Measurements from ENCODE around the gene DAAM2. TPM values are rescaled to one million over a fixed set of nuclear protein-coding genes. Genes with fewer than 3 reads are reported as not detected.
A peak's percentile ranks its signal among the peaks of the same experiment; 100 is the strongest.

DAAM2 gene
- total and polyA plus RNA-seq, 5 experiments from 2014 or later: not detected

DNA sequence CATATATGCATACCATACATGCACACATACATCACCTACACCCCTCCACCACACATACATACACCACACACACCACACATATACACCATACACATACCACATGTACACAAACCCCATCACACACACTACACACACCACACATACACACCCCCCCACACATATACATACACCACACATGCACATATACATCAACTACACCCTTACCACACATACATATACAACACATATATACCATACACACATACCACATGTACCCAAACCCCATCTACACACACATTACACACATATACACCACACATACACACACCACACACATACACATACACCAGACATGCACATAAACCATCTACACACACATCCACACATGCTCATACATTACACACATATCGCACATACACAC is 52.7 kb downstream of the DAAM2 start:
- ATAC-seq (no peak), DNase-seq (no peak)
- Mint-ChIP-seq H3K27me3 (peaks cover 6 to 21% (median 14%) of the 10 kb centered on the region in 5 donors), H3K9me3 (no peaks in the 10 kb centered on the region), H3K36me3 (no peaks in the 10 kb centered on the region), H3K27ac (no peak overlapping the region), H3K4me3 (no peak overlapping the region), H3K4me1 (peaks cover 0 to 6% (median 0%) of the 10 kb centered on the region in 4 donors)
- POLR2A ChIA-PET: no interaction called here

DNA sequence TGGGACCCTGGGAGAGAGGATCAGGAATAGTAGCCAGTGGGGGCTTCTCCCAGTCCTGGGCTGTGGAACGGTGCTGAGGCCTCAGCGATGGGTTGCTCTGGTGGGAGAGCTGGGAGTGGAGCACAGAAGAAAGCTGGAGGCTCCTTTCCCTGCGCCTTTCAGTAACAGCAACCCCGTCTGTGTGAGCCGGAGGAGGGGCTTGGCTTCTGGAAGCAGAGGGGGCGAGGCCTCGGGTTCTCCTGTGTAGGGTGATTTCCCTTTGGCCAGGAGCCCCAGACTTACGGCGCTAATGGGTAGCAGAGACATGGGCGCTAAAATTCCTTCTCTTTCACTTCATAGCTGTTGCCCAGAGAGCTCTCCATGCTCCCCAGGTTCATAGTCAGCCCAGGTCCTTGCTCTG is 55.0 kb downstream of the DAAM2 start:
- ATAC-seq (no peak), DNase-seq (no peak)
- no peaks in the 10 kb centered on the region for H3K4me1 Mint-ChIP-seq
- POLR2A ChIA-PET: no interaction called here
- H3K27me3 Mint-ChIP-seq: peaks cover 4 to 23% (median 10%) of the 10 kb centered on the region in 5 donors
- no peak overlapping the region for H3K27ac Mint-ChIP-seq
- no peaks in the 10 kb centered on the region for H3K36me3 Mint-ChIP-seq
- H3K9me3 Mint-ChIP-seq: no peaks in the 10 kb centered on the region
- no peak overlapping the region for H3K4me3 Mint-ChIP-seq

DNA sequence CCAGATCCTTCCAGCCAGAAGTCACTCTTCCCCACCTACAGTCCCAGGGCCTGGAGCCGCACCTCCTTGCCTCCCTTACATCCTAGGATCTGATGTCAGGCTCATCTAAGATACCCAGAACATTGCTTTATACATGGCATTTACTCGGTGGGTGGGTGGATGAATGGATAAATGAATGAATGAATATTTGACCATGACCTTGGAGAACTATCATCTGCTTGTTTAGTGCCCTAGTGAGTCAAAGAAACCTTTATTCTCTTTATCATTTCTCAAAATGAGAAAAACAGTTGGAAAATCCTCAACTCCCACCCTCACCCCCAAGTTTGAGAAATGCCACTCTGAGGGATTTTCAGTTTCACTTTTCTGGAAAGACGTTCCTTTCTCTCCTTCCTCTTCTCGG is 56.0 kb downstream of the DAAM2 start:
- H3K36me3 Mint-ChIP-seq: no peaks in the 10 kb centered on the region

DNA sequence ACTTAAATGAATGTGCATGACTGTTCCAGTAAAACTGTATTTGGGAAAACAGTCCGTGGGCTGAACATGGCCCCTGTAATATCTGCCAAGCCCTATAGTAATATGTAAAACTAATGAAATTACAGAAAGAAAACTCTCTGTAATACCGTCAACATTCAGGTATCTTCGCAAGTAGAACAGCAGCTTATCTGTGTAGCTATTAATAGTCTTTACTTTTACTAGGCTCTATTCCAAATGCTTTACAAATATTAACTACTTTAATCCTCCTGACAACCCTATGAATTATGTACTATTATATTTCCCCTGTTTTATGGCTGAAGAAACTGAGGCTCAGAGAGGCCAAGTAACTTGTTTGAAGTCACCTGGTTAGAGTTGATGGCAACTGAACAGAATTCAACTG is 57.1 kb downstream of the DAAM2 start:
- no peak for DNase-seq
- no peaks in the 10 kb centered on the region for H3K4me1 Mint-ChIP-seq

More for the DNA sequence above, 56.0 kb downstream of the DAAM2 start:
- H3K4me1 Mint-ChIP-seq: no peaks in the 10 kb centered on the region
- DNase-seq: no peak
- no peak overlapping the region for H3K4me3 Mint-ChIP-seq
- no peak overlapping the region for H3K27ac Mint-ChIP-seq
- no peaks in the 10 kb centered on the region for H3K9me3 Mint-ChIP-seq
- ATAC-seq: no peak
- peaks cover 4 to 27% (median 10%) of the 10 kb centered on the region in 5 donors for H3K27me3 Mint-ChIP-seq
- POLR2A ChIA-PET: no interaction called here

DNA sequence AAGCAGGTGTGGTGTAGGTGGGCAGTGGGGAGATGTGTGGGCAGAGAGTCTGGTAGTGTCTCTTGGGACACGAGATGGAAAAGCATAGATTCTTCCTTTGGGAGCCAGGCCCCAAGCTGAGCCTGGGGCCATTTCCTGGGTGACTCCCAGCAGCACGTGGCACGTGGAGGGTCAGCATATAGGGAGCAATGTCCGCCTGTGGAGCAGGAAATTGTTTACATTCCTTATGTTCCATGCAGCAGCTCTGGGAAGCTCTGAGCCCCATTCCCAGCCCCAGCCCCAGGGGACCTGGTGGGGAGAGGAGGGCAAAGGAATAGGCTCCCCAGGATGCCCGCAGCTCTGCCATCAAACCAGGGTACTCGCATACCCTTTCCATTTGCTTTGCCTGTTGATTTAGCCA is 57.6 kb downstream of the DAAM2 start:
- DNase-seq (no peak), ATAC-seq (no peak)
- Mint-ChIP-seq H3K4me1 (no peaks in the 10 kb centered on the region), H3K4me3 (no peak overlapping the region), H3K36me3 (no peaks in the 10 kb centered on the region), H3K9me3 (no peaks in the 10 kb centered on the region), H3K27me3 (peaks cover 4 to 27% (median 11%) of the 10 kb centered on the region in 5 donors), H3K27ac (no peak overlapping the region)
- POLR2A ChIA-PET: no interaction called here

More for the DNA sequence above, 57.1 kb downstream of the DAAM2 start:
- Mint-ChIP-seq H3K36me3 (no peaks in the 10 kb centered on the region), H3K9me3 (no peaks in the 10 kb centered on the region), H3K27me3 (peaks cover 4 to 27% (median 11%) of the 10 kb centered on the region in 5 donors), H3K4me3 (no peak overlapping the region), H3K27ac (no peak overlapping the region)
- ATAC-seq: no peak
- POLR2A ChIA-PET: no interaction called here

DNA sequence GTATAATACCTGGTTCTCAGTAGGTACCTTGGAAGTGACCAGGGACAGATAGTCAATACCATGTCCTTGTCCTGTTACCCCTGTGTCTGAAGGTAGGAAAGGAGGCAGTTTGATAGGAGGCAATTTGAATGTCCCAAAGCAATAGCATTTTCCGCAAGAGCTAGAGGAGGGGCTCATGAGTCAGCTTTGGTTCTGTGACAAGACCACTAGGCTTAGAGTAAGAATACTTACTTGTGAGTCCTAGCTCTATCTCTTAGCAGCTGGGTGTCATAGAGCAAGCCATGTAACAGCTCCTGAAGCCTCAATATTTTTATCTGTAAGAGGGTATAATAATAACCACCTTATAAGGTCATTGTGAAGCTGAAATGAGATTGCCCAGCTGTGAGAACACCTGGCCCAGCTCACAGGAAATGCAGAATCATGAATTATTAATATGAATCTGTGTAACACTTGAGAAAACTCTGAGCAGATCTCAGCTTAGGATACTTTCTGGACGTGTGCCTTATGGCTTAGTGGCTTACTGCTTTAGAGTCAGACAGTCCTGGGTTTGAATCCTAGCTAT is 58.6 kb downstream of the DAAM2 start:
- Mint-ChIP-seq H3K4me3 (no peak overlapping the region), H3K9me3 (no peaks in the 10 kb centered on the region), H3K27ac (no peak overlapping the region), H3K36me3 (no peaks in the 10 kb centered on the region), H3K4me1 (no peaks in the 10 kb centered on the region), H3K27me3 (peaks cover 5 to 27% (median 16%) of the 10 kb centered on the region in 5 donors)
- no peak for DNase-seq
- POLR2A ChIA-PET: no interaction called here
- no peak for ATAC-seq

DNA sequence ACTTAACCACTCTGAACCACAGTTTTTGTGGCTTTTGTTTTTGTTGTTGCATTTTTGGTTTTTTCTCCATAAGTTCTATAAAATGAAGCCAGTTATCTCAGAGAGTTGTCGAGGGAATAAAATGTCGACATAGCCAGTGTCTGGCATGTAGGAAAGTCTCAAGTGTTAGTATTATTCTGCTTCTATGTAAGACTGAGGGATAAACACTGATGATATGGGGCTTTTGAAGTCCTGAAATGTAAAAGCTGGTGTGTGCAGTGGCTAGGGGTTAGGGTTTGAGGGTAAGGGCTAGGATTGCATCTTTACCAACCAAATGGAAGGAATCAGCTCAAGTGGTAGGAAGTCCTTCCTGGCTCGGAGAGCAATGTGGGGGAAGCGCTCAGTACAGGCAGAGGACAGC is 59.2 kb downstream of the DAAM2 start:
- ATAC-seq: no peak
- Mint-ChIP-seq H3K27me3 (peaks cover 5 to 27% (median 17%) of the 10 kb centered on the region in 5 donors), H3K36me3 (no peaks in the 10 kb centered on the region), H3K4me3 (no peak overlapping the region), H3K4me1 (no peaks in the 10 kb centered on the region), H3K9me3 (no peaks in the 10 kb centered on the region), H3K27ac (no peak overlapping the region)
- POLR2A ChIA-PET: no interaction called here
- no peak for DNase-seq

DNA sequence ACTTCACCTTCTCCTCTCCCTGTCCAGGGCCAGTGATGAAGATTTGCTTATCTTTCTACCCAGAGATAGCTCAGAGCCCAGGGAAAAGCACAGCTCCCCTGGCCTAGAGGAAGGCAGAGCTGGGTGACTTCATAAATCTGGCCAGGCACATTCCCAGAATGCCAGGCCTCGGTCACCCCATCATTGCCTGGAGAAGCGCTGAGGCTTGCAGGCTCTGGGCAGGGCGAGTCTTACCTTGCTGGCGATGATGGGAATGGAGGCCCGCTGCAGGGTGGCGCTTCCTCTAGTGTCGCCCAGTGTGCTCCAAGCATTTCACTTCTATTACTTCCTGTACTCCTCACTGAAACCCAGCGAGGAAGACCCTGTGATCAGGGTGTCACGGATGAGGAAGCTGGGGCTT is 60.1 kb downstream of the DAAM2 start:
- ATAC-seq (no peak), DNase-seq (no peak)
- POLR2A ChIA-PET: no interaction called here
- Mint-ChIP-seq H3K4me1 (no peaks in the 10 kb centered on the region), H3K36me3 (no peaks in the 10 kb centered on the region), H3K27ac (no peak overlapping the region), H3K4me3 (no peak overlapping the region), H3K9me3 (no peaks in the 10 kb centered on the region), H3K27me3 (peaks cover 5 to 33% (median 17%) of the 10 kb centered on the region in 5 donors)

DNA sequence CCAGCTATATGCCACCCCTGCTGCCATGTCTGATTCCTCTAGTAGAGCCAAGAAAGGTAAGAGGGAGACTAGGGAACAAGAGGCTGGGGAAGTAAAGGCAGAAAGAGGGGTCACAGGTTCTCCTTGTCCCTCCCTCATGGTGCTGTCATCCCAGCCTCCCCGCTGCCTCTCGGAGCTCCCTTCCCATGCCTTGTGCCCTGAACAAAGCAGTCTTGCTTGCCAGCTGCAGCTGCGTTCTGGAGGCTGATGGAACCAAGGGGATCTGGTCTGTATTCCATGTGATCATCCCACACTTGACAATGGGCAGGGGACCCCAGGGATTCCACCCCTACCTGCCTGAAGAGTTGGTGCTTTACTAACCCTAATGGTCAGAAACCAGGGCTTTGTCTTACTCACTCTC is 61.4 kb downstream of the DAAM2 start:
- H3K4me3 Mint-ChIP-seq: no peak overlapping the region
- DNase-seq (no peak), ATAC-seq (no peak)
- no peaks in the 10 kb centered on the region for H3K9me3 Mint-ChIP-seq
- no peak overlapping the region for H3K27ac Mint-ChIP-seq
- peaks cover 7 to 36% (median 13%) of the 10 kb centered on the region in 5 donors for H3K27me3 Mint-ChIP-seq
- POLR2A ChIA-PET: no interaction called here
- no peaks in the 10 kb centered on the region for H3K4me1 Mint-ChIP-seq
- no peaks in the 10 kb centered on the region for H3K36me3 Mint-ChIP-seq

DNA sequence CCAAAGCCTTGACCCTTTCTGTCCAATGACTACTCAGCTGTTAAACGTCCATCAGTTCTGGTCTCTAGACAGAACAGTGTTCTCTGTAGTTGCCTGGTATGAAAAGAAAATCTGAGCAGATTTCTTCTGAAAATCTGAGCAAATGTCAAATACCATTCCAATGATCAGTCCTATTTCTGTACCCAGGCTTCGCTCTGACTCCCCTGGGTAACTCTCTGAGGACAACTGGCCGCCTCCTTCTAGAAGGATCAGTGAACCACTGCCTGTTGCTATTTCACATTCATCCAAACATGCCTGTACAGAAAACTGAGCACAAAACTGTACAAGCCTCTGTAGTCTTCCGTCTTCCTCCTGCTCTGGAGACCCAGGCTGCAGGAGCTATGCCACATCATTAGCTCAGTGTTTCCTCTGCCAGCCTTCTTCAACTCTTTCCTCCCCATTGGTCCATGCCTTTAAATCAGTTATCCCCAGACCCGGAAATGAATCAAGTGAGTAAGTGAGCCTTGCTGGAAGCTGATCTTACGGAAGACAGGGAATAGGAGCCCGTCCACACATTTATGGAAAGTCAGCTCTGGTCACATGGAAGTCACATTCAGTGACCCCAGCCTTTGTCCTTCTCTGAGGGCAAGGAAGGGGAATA is 63.3 kb downstream of the DAAM2 start:
- H3K36me3 Mint-ChIP-seq: no peaks in the 10 kb centered on the region

DNA sequence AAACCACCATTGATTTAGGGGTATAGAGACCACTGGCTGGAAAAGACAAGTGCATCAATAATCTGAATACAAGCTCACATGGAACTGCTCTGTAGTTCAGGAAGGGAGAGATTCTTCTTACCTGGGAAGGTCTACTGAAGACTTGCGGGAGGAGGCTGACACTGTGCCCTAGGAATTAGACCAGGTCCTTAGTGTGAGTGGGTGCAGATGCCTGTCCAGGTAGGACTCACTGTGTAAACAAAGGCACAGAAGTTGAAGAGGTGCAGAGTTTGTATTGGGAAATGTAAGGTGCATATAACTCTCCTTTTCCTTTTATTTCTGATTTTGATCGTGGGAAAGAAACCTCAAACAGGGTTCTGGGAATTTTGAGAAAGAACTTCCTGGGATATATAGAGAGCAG is 66.8 kb downstream of the DAAM2 start:
- Mint-ChIP-seq H3K9me3 (no peaks in the 10 kb centered on the region), H3K27ac (no peak overlapping the region), H3K4me3 (no peak overlapping the region), H3K27me3 (peaks cover 7 to 46% (median 16%) of the 10 kb centered on the region in 5 donors), H3K36me3 (no peaks in the 10 kb centered on the region), H3K4me1 (no peaks in the 10 kb centered on the region)
- POLR2A ChIA-PET: no interaction called here
- no peak for ATAC-seq
- DNase-seq: no peak

More for the DNA sequence above, 63.3 kb downstream of the DAAM2 start:
- no peak overlapping the region for H3K4me3 Mint-ChIP-seq
- no peak for DNase-seq
- H3K27ac Mint-ChIP-seq: no peak overlapping the region
- H3K27me3 Mint-ChIP-seq: peaks cover 9 to 43% (median 13%) of the 10 kb centered on the region in 5 donors
- POLR2A ChIA-PET: no interaction called here
- no peaks in the 10 kb centered on the region for H3K9me3 Mint-ChIP-seq
- H3K4me1 Mint-ChIP-seq: no peaks in the 10 kb centered on the region
- no peak for ATAC-seq

DNA sequence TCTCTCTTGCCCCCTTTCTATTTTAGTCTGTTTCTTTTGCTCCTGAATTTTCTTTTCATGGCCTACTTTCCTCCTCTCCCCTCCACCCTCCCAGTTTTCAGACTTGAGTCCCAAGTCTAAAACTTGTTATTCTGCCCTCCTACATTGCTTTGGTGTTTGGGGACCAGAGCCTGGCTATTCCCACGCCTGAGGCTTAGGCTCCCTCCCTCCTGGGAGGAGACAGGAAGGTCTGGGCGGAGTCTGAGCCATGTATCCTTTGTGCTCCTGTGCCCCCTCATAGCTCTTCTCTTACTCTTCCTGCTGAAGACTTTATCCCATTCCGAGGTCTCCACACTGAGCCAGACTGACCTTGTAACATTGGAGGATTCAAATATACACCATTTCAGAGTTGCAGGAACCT is 69.5 kb downstream of the DAAM2 start:
- DNase-seq (no peak), ATAC-seq (no peak)
- Mint-ChIP-seq H3K27me3 (peaks cover 3 to 46% (median 14%) of the 10 kb centered on the region in 5 donors), H3K4me1 (no peaks in the 10 kb centered on the region), H3K36me3 (no peaks in the 10 kb centered on the region), H3K9me3 (no peaks in the 10 kb centered on the region), H3K27ac (no peak overlapping the region), H3K4me3 (no peak overlapping the region)
- POLR2A ChIA-PET: no interaction called here

DNA sequence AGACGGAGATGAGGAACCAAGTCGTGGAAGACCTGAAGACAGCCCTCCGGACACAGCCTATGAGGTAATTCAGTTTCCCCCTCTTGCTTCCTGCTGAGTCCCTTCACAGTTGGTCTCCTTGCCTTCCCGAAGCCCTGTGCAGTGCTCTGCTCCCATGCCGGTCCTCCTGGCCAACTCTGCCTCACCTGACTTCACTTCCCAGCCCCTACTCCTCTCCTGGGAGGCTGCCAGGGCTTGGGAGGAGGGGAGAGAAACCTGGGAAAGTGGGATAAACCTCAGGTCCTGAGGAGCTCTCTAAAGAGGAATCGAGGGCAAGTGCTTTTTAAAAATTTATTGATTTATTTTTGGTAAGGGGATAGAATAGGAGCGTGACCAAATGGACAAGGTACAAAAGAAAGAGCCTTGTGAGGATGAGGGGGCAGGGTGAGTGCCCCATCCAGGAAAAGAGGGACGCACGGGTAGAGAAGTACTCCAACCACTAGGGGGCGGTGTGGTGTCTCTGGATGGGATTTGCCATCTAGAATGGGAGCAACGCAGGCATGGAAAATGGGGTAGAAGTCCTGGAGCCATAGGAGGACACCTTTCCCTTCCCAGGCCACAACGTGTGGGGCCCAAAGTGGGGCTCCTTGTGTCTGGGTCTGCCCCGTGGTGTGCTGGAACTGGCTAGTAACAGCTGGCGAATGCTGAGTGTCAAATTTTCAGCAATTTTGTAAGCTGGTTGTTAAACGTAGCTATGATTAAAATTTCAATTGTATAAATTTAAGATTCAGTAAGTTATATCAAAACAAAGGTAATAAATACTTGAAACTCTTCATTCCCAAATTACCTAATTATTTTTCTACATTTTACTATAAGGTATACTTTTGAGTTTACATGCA is 73.1 kb downstream of the DAAM2 start:
- Mint-ChIP-seq H3K27ac (no peak overlapping the region), H3K36me3 (no peaks in the 10 kb centered on the region), H3K4me3 (no peak overlapping the region), H3K9me3 (no peaks in the 10 kb centered on the region), H3K4me1 (no peaks in the 10 kb centered on the region), H3K27me3 (peaks cover 1 to 35% (median 12%) of the 10 kb centered on the region in 5 donors)
- ATAC-seq (no peak), DNase-seq (peak; percentile 6 to 74 (median 32))
- POLR2A ChIA-PET: no interaction called here
